Urinary bladder (tissue), 4 donors: ENCODE results near the gene DUT. TPM values are rescaled to one million over a fixed set of nuclear protein-coding genes. Genes with fewer than 3 reads are reported as not detected.

Experiments
- DNase-seq: peaks from one replicate; pipeline ENCODE4 v3.0.0-alpha.2; 2015; ENCODE audit errors: extremely low spot score
- H3K27ac ChIP-seq: one replicate; pipeline ENCODE4 v1.5.1; 2013; ENCODE audit warnings: low read depth, mild to moderate bottlenecking, moderate library complexity
- H3K36me3 ChIP-seq: one replicate; pipeline ENCODE4 v1.6.1; 2013; ENCODE audit warnings: mild to moderate bottlenecking, moderate library complexity; ENCODE audit not compliant: insufficient read depth
- H3K4me1 ChIP-seq: one replicate; pipeline ENCODE4 v1.6.1; 2013; ENCODE audit warnings: mild to moderate bottlenecking, moderate library complexity; ENCODE audit not compliant: insufficient read depth
- H3K4me3 ChIP-seq: one replicate; pipeline ENCODE4 v1.5.1; 2013; ENCODE audit warnings: low read depth, low read length
- WGBS: extraction: QIAGEN DNeasy Blood & Tissue Kit; methylation state at CpG from one replicate; pipeline ENCODE4 v1.1.7; 2013; 5-methylcytosine and 5-hydroxymethylcytosine counted together
- polyA plus RNA-seq: library from polyadenylated mRNA; stranded (reverse); fragments of 200-250 nt; gene quantifications from one replicate; pipeline ENCODE4 v1.2.3, GENCODE V29; 2013
- total RNA-seq: library from RNA; depleted of rRNA; stranded (reverse); fragments of >200 nt; gene quantifications from one replicate; pipeline ENCODE4 v1.2.3, GENCODE V29; 2014
- donor health status: healthy with polysubstance abuse.
- donor health status: healthy.

Gene DUT
- total and polyA plus RNA-seq, 2 donors, result 80.7 to 103 TPM

DNA sequence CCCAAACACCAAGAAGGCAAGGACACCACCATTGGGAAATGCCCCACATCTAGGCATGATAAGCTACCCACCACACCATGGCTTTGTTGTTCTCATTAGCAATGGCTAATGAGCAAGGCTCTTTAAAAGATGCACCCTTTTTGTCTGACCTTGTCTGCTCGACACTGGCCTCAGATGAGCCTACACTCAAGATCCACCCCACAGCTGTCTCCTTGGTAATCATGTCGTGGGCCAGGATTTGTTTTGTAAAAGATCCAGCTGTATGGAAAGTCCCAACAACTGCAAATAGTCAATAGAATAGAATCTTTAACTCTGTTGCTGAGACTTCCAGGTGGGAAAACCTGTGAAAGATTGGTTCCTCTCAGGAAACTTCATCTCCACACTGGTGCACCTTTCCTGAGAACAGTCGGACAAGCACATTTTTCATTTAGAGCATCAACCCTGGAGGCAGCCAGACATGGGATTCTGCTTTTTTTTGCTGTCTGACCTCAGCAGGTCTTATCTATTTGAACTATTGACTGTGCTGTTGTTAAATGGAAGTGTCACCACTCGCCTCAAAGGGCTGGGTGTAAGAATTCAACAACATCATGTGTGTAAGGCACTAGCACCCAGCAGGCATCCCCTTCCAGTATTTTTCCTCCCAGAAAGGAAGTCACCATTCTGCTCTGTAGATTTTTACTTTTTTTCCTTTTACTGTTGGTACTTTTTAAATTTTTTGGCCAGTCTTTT, 35.5 kb downstream of the DUT start:
- WGBS, result 53% methylated on average over 4 of the region's 4 CpGs
- H3K36me3 ChIP-seq, result no peaks in the 10 kb centered on the region
- no peaks in the 10 kb centered on the region for H3K4me1 ChIP-seq
- H3K4me3 ChIP-seq, result no peak overlapping the region
- H3K27ac ChIP-seq, result no peak overlapping the region
- no peak for DNase-seq

DNA sequence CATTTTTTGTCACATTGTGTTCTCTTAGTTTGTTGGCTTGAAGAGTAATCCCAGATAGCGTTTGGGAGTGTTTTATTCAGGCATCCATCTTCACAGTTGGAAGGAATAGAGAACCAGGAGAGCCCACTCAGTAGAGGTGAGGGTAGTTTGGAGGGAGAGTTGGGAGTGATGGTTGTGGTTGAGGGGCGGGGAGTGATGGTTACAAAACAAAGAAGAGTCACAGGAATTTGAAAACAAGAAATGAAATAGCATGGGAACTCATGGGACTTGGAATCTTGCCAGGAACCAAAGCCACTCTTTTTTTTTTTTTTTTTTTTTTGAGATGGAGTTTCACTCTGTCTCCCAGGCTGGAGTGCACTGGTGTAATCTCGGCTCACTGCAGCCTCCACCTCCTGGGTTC, 36.3 kb downstream of the DUT start:
- DNase-seq, result no peak
- H3K4me3 ChIP-seq, result no peak overlapping the region
- H3K27ac ChIP-seq, result no peak overlapping the region
- H3K4me1 ChIP-seq, result no peaks in the 10 kb centered on the region
- no peaks in the 10 kb centered on the region for H3K36me3 ChIP-seq
- WGBS, result 73% methylated on average over 3 of the region's 3 CpGs

GRCh38 chr15:48370460-48370859, 39.2 kb downstream of the DUT start:
- no peak overlapping the region for H3K4me3 ChIP-seq
- no peak for DNase-seq
- no peak overlapping the region for H3K27ac ChIP-seq
- 77% methylated on average over 3 of the region's 3 CpGs for WGBS
- no peaks in the 10 kb centered on the region for H3K36me3 ChIP-seq
- H3K4me1 ChIP-seq, result no peaks in the 10 kb centered on the region

GRCh38 chr15:48371550-48371949, 40.3 kb downstream of the DUT start:
- Histone ChIP-seq H3K4me3 (no peak overlapping the region), H3K4me1 (no peaks in the 10 kb centered on the region), H3K27ac (no peak overlapping the region), H3K36me3 (no peaks in the 10 kb centered on the region)
- 76% methylated on average over 2 of the region's 2 CpGs for whole genome bisulfite sequencing
- DNase-seq, result no peak

GRCh38 chr15:48371961-48372360, 40.7 kb downstream of the DUT start:
- Histone ChIP-seq H3K4me3 (no peak overlapping the region), H3K27ac (no peak overlapping the region), H3K4me1 (no peaks in the 10 kb centered on the region), H3K36me3 (no peaks in the 10 kb centered on the region)
- DNase-seq, result no peak
- 66% methylated on average over 2 of the region's 2 CpGs for WGBS

DNA sequence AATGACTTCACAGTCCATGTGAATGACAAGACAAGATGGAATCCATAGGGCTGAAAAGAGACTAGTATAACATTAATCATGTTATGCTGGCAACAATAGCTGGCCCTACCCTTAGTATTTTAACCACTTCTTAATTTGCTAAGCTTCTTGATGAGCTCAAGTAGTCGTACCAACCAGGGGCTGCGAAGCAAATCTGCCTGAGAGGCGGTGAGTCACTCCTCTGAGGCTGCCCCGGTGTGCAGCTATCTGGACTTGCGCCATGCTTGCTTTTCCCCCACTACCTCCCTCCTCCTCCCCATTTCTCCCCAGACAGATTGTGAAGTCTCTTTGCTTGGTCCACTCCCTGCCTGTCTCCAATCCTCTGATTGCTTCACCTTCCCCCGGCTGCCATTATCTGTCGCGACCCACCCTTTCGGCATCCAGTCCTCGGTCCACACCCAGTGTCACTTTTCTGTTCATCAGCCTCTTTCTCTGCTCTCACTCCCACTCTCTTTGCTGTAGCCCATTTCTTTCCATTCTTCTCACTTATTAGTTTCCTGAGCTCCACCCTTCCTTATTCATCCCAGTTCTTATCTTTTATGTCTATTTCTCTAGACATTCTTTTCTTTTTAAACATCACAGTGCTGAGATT, 42.7 kb downstream of the DUT start:
- WGBS, result 70% methylated on average over 10 of the region's 10 CpGs

DNA sequence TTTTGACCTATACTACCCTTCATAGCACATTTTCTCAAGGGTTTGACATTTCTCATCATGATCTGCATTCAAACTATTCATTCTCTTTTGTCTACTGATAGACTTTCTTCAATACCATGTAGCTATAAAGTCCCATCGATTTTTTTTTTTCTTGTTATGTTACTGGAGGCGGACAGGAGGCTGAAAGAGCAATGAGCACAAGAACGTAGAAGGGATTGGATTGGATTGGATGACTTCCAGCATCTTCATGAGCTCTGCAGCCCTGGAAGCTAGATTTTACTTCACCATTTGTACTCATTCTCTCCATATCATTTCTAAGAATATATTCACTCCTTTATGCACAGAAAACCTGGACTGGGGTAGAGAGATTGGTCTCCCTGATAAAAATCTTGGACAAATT, 43.2 kb downstream of the DUT start:
- WGBS, result 72% methylated on average over 3 of the region's 3 CpGs
- Histone ChIP-seq H3K4me1 (peaks cover 2% of the 10 kb centered on the region), H3K36me3 (no peaks in the 10 kb centered on the region), H3K27ac (no peak overlapping the region), H3K4me3 (no peak overlapping the region)
- DNase-seq, result no peak

More for the DNA sequence above, 42.7 kb downstream of the DUT start:
- Histone ChIP-seq H3K4me3 (no peak overlapping the region), H3K4me1 (peaks cover 2% of the 10 kb centered on the region), H3K27ac (no peak overlapping the region), H3K36me3 (no peaks in the 10 kb centered on the region)
- DNase-seq, result no peak

DNA sequence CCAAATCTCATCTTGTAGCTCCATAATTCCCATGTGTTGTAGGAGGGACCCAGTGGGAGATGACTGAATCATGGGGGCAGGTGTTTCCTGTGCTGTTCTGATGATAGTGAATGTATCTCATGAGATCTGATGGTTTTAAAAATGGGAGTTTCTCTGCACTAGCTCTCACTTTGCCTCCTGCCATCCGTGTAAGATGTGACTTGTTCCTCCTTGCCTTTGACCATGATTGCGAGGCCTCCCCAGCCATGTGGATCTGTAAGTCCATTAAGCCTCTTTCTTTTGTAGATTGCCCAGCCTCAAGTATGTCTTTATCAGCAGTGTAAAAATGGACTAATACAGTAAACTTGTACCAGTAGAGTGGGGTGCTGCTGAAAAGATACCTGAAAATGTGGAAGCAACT, 44.5 kb downstream of the DUT start:
- Histone ChIP-seq H3K36me3 (no peaks in the 10 kb centered on the region), H3K4me1 (peaks cover 2% of the 10 kb centered on the region), H3K4me3 (no peak overlapping the region), H3K27ac (no peak overlapping the region)
- DNase-seq, result no peak
- 94% methylated on average over 2 of the region's 2 CpGs for WGBS

DNA sequence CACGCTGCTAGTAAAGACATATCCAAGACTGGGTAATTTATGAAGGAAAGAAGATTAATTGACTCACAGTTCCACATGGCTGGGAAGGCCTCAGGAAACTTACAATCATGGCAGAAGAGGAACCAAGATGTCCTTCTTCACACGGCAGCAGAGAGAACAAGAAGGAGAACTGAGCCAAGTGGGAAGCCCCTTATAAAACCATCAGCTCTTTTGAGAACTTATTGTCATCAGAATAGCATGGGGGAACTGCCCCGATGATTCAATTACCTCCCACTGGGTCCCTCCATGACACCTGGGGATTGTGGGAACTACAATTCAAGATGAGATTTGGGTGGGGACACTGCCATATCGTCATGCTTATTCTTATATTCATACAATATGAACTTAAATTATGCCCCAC, 49.0 kb downstream of the DUT start:
- Histone ChIP-seq H3K27ac (no peak overlapping the region), H3K4me1 (peaks cover 2% of the 10 kb centered on the region), H3K36me3 (no peaks in the 10 kb centered on the region), H3K4me3 (no peak overlapping the region)
- 83% methylated on average over 4 of the region's 4 CpGs for WGBS
- no peak for DNase-seq

DNA sequence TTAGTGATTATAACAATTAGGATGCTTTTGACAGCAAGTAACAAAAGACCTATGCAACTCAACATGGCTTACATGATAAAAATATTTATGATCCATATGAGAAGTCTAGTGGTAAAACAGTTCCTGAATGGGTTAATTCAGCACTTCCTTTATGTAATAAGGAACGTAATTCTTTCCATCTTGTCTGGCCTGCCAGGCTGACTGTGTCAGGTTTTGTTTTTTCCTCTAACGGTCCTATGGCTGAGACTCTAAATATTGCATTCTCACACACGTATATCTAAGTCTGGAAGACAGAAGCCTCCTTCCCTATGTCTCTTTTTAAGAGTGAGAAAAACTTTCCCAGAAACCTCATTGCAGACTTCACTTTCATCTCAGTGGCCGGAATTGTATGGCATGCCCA, 50.6 kb downstream of the DUT start:
- H3K4me1 ChIP-seq, result peaks cover 2% of the 10 kb centered on the region
- no peak overlapping the region for H3K27ac ChIP-seq
- no peaks in the 10 kb centered on the region for H3K36me3 ChIP-seq
- H3K4me3 ChIP-seq, result no peak overlapping the region
- 44% methylated on average over 4 of the region's 4 CpGs for WGBS
- DNase-seq, result no peak

GRCh38 chr15:48383031-48383430, 51.8 kb downstream of the DUT start:
- 88% methylated on average over 2 of the region's 2 CpGs for WGBS

DNA sequence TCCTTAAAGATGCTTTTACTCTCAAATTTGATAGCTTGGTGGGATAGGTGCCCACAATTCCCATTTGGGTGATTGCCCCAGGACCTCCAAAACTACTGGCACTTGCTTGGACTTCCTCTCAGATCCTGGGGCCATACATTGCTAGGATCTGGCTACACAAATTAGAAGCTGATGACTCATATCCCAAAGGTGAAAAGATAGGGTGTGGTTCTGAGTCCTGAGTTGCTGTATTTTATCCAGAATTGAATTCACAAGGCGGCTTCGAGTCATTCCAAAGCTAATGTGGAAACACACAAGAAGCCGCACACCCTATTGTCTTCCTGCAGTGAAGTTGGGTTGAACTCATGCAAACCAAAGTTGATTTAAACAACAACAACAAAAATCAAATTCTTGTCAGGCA, 53.4 kb downstream of the DUT start:
- 81% methylated on average over 3 of the region's 3 CpGs for WGBS
- H3K4me3 ChIP-seq, result no peak overlapping the region
- H3K36me3 ChIP-seq, result no peaks in the 10 kb centered on the region
- no peak for DNase-seq
- H3K27ac ChIP-seq, result no peak overlapping the region
- H3K4me1 ChIP-seq, result no peaks in the 10 kb centered on the region

More at GRCh38 chr15:48383031-48383430, 51.8 kb downstream of the DUT start:
- no peaks in the 10 kb centered on the region for H3K36me3 ChIP-seq
- no peak overlapping the region for H3K27ac ChIP-seq
- H3K4me3 ChIP-seq, result no peak overlapping the region
- H3K4me1 ChIP-seq, result peaks cover 2% of the 10 kb centered on the region
- DNase-seq, result no peak

DNA sequence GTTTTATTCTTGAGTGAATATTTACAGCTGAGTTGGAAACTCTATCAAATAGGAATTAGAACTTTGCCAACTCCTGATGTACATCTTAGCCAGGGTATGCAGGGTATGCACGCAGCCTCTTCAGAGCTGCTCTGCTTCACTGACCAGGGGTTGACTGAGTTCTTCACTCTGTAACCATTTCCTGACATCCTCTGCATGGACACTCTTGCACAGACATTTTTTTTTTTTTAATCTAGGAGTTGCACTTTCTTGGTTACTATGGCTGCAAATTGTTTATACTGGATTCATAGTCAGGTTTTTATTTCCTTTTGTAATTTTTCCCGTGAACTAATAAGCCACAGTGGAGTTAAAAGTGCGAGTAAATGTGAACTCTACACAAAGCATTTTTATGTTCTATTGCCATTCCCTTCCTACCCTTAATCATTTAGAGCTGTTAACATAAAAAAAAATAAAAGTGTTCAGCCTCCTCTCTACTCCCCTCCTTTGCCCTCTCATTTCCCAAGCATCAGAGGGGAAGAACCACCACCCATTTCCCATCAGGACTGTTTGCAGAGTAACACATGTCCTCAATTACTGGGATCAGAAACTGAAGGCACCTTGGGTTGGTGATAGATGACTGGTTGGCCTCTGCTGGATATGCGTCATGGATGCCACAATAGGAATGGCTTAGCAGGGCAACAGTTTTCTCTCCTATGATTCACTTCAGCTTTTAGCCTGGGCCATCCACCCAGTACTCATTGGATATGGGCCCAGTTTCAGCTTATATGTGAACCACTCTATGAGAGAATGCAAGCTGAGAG, 54.0 kb downstream of the DUT start:
- H3K36me3 ChIP-seq, result no peaks in the 10 kb centered on the region
- H3K4me3 ChIP-seq, result no peak overlapping the region
- H3K4me1 ChIP-seq, result no peaks in the 10 kb centered on the region
- 68% methylated on average over 4 of the region's 4 CpGs for WGBS
- H3K27ac ChIP-seq, result no peak overlapping the region
- no peak for DNase-seq
